Measurements from ENCODE around the gene PARN.

PARN gene

GRCh38 chr16:14497245-14498082 lies 132.6 kb downstream of the PARN start:
- TF ChIP-seq, protein P1, sequence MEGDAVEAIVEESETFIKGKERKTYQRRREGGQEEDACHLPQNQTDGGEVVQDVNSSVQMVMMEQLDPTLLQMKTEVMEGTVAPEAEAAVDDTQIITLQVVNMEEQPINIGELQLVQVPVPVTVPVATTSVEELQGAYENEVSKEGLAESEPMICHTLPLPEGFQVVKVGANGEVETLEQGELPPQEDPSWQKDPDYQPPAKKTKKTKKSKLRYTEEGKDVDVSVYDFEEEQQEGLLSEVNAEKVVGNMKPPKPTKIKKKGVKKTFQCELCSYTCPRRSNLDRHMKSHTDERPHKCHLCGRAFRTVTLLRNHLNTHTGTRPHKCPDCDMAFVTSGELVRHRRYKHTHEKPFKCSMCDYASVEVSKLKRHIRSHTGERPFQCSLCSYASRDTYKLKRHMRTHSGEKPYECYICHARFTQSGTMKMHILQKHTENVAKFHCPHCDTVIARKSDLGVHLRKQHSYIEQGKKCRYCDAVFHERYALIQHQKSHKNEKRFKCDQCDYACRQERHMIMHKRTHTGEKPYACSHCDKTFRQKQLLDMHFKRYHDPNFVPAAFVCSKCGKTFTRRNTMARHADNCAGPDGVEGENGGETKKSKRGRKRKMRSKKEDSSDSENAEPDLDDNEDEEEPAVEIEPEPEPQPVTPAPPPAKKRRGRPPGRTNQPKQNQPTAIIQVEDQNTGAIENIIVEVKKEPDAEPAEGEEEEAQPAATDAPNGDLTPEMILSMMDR (IDR thresholded peaks at IDR 0.05; ENCODE audit: low read length), result no peak
- TF ChIP-seq EZH2 (optimal IDR thresholded peaks at IDR 0.05; ENCODE audit: low read depth, low read length), result no peak
- TF ChIP-seq EZH2phosphoT487 (IDR thresholded peaks at IDR 0.05; ENCODE audit: low read length), result no peak
- Histone ChIP-seq H3K9me2 (replicated peaks; ENCODE audit: insufficient read depth, low read length) (no peaks in the 10 kb centered on the region), H3K9ac (ENCODE audit: low read length) (no peak overlapping the region), H3K79me2 (ENCODE audit: low read length) (no peaks in the 10 kb centered on the region), H3K27me3 (replicated peaks; ENCODE audit: insufficient read depth, low read length) (no peaks in the 10 kb centered on the region), H2AFZ (ENCODE audit: low read length) (no peak overlapping the region), H3K36me3 (replicated peaks; ENCODE audit: insufficient read depth, low read length) (no peaks in the 10 kb centered on the region), H3K4me2 (ENCODE audit: low read depth, low read length) (no peak overlapping the region), H3K27ac (ENCODE audit: low read length) (peak overlapping the region; percentile 24; the same call in 1 of the 2 replicates), H3F3A (ENCODE audit: insufficient read depth, low read length) (peaks cover 28% of the 10 kb centered on the region), H3K4me3 (ENCODE audit: low read length) (no peak overlapping the region), H3K4me1 (ENCODE audit: low read length) (peaks cover 59% of the 10 kb centered on the region), H3K9me3 (replicated peaks; ENCODE audit: insufficient read depth, low read length) (no peaks in the 10 kb centered on the region), H4K20me1 (ENCODE audit: insufficient read depth, low read length) (no peaks in the 10 kb centered on the region)
- DNase-seq, result peak; percentile 57

GRCh38 chr16:14496786-14497185 lies 133.3 kb downstream of the PARN start:
- H3K27ac ChIP-seq (ENCODE audit: low read length), result no peak overlapping the region
- no peaks in the 10 kb centered on the region for H3K27me3 ChIP-seq (replicated peaks; ENCODE audit: insufficient read depth, low read length)
- no peak overlapping the region for H2AFZ ChIP-seq (ENCODE audit: low read length)
- H4K20me1 ChIP-seq (ENCODE audit: insufficient read depth, low read length), result no peaks in the 10 kb centered on the region
- H3K9me2 ChIP-seq (replicated peaks; ENCODE audit: insufficient read depth, low read length), result no peaks in the 10 kb centered on the region
- H3K36me3 ChIP-seq (replicated peaks; ENCODE audit: insufficient read depth, low read length), result no peaks in the 10 kb centered on the region
- no peaks in the 10 kb centered on the region for H3K9me3 ChIP-seq (replicated peaks; ENCODE audit: insufficient read depth, low read length)
- H3K79me2 ChIP-seq (ENCODE audit: low read length), result no peaks in the 10 kb centered on the region
- H3K9ac ChIP-seq (ENCODE audit: low read length), result no peak overlapping the region
- H3K4me1 ChIP-seq (ENCODE audit: low read length), result peaks cover 58% of the 10 kb centered on the region
- peaks cover 22% of the 10 kb centered on the region for H3F3A ChIP-seq (ENCODE audit: insufficient read depth, low read length)
- DNase-seq, result no peak
- no peak overlapping the region for H3K4me2 ChIP-seq (ENCODE audit: low read depth, low read length)
- no peak for TF ChIP-seq EZH2phosphoT487 (IDR thresholded peaks at IDR 0.05; ENCODE audit: low read length)
- TF ChIP-seq EZH2 (optimal IDR thresholded peaks at IDR 0.05; ENCODE audit: low read depth, low read length), result no peak
- H3K4me3 ChIP-seq (ENCODE audit: low read length), result no peak overlapping the region

- H4K20me1 ChIP-seq (ENCODE audit: insufficient read depth, low read length), result no peaks in the 10 kb centered on the region
- no peaks in the 10 kb centered on the region for H3K36me3 ChIP-seq (replicated peaks; ENCODE audit: insufficient read depth, low read length)
- no peak overlapping the region for H3K4me2 ChIP-seq (ENCODE audit: low read depth, low read length)
- no peak overlapping the region for H3K9ac ChIP-seq (ENCODE audit: low read length)
- DNase-seq, result no peak
- no peak overlapping the region for H3K27ac ChIP-seq (ENCODE audit: low read length)
- peaks cover 17% of the 10 kb centered on the region; the same call in 1 of the 2 replicates for H3F3A ChIP-seq (ENCODE audit: insufficient read depth, low read length)
- H3K9me2 ChIP-seq (replicated peaks; ENCODE audit: insufficient read depth, low read length), result no peaks in the 10 kb centered on the region
- H3K79me2 ChIP-seq (ENCODE audit: low read length), result no peaks in the 10 kb centered on the region
- peaks cover 52% of the 10 kb centered on the region for H3K4me1 ChIP-seq (ENCODE audit: low read length)
- H3K4me3 ChIP-seq (ENCODE audit: low read length), result no peak overlapping the region
- no peaks in the 10 kb centered on the region for H3K27me3 ChIP-seq (replicated peaks; ENCODE audit: insufficient read depth, low read length)
- no peaks in the 10 kb centered on the region for H3K9me3 ChIP-seq (replicated peaks; ENCODE audit: insufficient read depth, low read length)
- H2AFZ ChIP-seq (ENCODE audit: low read length), result no peak overlapping the region
- TF ChIP-seq EZH2 (optimal IDR thresholded peaks at IDR 0.05; ENCODE audit: low read depth, low read length) (no peak), EZH2phosphoT487 (IDR thresholded peaks at IDR 0.05; ENCODE audit: low read length) (no peak)
- TF ChIP-seq, protein P1 (IDR thresholded peaks at IDR 0.05; ENCODE audit: low read length), result no peak
These were observed 133.9 kb downstream of the PARN start for GRCh38 chr16:14496047-14496770.

All from MM.1S (cell line).